H1 (cell line): ENCODE results near the gene TMCC1. TPM values are rescaled to one million over a fixed set of nuclear protein-coding genes. Genes with fewer than 3 reads are reported as not detected.
"Not testable (repeated sequence)": the region's sequence is repeated elsewhere in the genome, so short reads cannot be mapped to it uniquely, and the experiment has no call there.

Experiments
- CTCF ChIA-PET: fragments of 300-600 bp; sonication (Branson Sonifier 250); formaldehyde crosslinking; loops from one replicate; lab custom pipeline; 2021; ENCODE audit not compliant: partially characterized antibody; lab: Charles Lee
- POLR2A ChIA-PET: fragments of 300-600 bp; sonication (Branson Sonifier 250); formaldehyde crosslinking; loops from one replicate; lab custom pipeline; 2021; ENCODE audit warnings: inconsistent platforms; ENCODE audit not compliant: partially characterized antibody; lab: Charles Lee
- DNase-seq, 2 experiments: peaks; one replicate each; pipeline versions ENCODE4 v3.0.0 to v3.0.0-alpha.2; 2010 to 2022; ENCODE audit warnings: low spot score in 2 of 2, low read depth in 1 of 2, mixed read lengths in 1 of 2
- FAIRE-seq: peaks from 2 replicates; lab custom pipeline; 2011; peaks lifted over from hg19 to GRCh38; lab: Jason Lieb, UNC
- H2AFZ ChIP-seq: 2 replicates; pipeline ENCODE4 v1.8.1; 2012; ENCODE audit warnings: low read length, inconsistent platforms
- H2AK5ac ChIP-seq: 2 replicates; pipeline ENCODE4 v1.6.1; 2013; ENCODE audit warnings: low read depth, low read length
- H2BK120ac ChIP-seq: replicated peaks from 2 replicates; pipeline ENCODE3; 2013; ENCODE audit warnings: low read depth, low read length, inconsistent platforms
- H2BK12ac ChIP-seq: 2 replicates; pipeline ENCODE4 v1.6.1; 2013; ENCODE audit warnings: low read depth, low read length
- H2BK15ac ChIP-seq: 2 replicates; pipeline ENCODE4 v1.6.1; 2013; ENCODE audit warnings: low read length
- H2BK20ac ChIP-seq: 2 replicates; pipeline ENCODE4 v1.6.1; 2013; ENCODE audit warnings: low read length
- H2BK5ac ChIP-seq: 2 replicates; pipeline ENCODE4 v1.6.1; 2013; ENCODE audit warnings: low read depth, low read length
- H3K14ac ChIP-seq: 2 replicates; pipeline ENCODE4 v1.6.1; 2013; ENCODE audit warnings: inconsistent platforms; ENCODE audit not compliant: insufficient read length
- H3K18ac ChIP-seq: 2 replicates; pipeline ENCODE4 v1.6.1; 2013; ENCODE audit warnings: low read length; ENCODE audit errors: extremely low read depth
- H3K23ac ChIP-seq: 2 replicates; pipeline ENCODE4 v1.6.1; 2013; ENCODE audit warnings: inconsistent platforms; ENCODE audit not compliant: insufficient read length
- H3K23me2 ChIP-seq: 2 replicates; pipeline ENCODE4 v1.6.1; 2013; ENCODE audit warnings: low read depth, low read length
- H3K27ac ChIP-seq: 2 replicates; pipeline ENCODE4 v1.6.1; 2011; ENCODE audit warnings: low read depth, low read length, inconsistent platforms
- H3K27me3 ChIP-seq, 4 experiments: replicated peaks in 1 of 4; 1 replicate in 1 of 4; 2 replicates in 3 of 4; pipeline versions ENCODE4 v1.6.1 to v1.8.1; 2011 to 2013; ENCODE audit warnings: low read length in 3 of 4, mild to moderate bottlenecking in 3 of 4, inconsistent platforms in 2 of 4, mixed read lengths in 2 of 4, moderate library complexity in 1 of 4; ENCODE audit not compliant: control insufficient read depth in 3 of 4, insufficient read depth in 3 of 4; ENCODE audit errors: extremely low read depth in 1 of 4
- H3K36me3 ChIP-seq, 4 experiments: 2 replicates each; pipeline versions ENCODE4 v1.6.1 to v1.8.1; 2011 to 2013; ENCODE audit warnings: mild to moderate bottlenecking in 4 of 4, low read length in 3 of 4, moderate library complexity in 2 of 4, control low read depth in 1 of 4, inconsistent platforms in 1 of 4; ENCODE audit not compliant: insufficient read depth in 4 of 4, control insufficient read depth in 2 of 4
- H3K4ac ChIP-seq: replicated peaks from 2 replicates; pipeline ENCODE3; 2013; ENCODE audit warnings: low read length, low read depth, mixed read lengths, inconsistent platforms; ENCODE audit not compliant: insufficient read length
- H3K4me1 ChIP-seq, 4 experiments: replicated peaks in 1 of 4; 1 replicate in 1 of 4; 2 replicates in 3 of 4; pipeline versions ENCODE4 v1.6.1 to v1.8.1; 2011 to 2013; ENCODE audit warnings: low read length in 3 of 4, inconsistent platforms in 2 of 4, mixed read lengths in 1 of 4; ENCODE audit not compliant: insufficient read depth in 4 of 4, control insufficient read depth in 3 of 4
- H3K4me2 ChIP-seq, 2 experiments: 2 replicates each; pipeline versions ENCODE4 v1.6.1 to v1.8.1; 2011 to 2013; ENCODE audit warnings: low read depth in 2 of 2, low read length in 2 of 2, control low read depth in 1 of 2, inconsistent platforms in 1 of 2, mild to moderate bottlenecking in 1 of 2; ENCODE audit not compliant: insufficient read depth in 1 of 2
- H3K4me3 ChIP-seq, 4 experiments: fragments of 200-600, 300-600 bp in 1 of 4; sonication (generic), shearing (Covaris generic), sonication (Bioruptor Twin) in 1 of 4; 2 replicates each; pipeline versions ENCODE4 v1.5.1 to v1.8.1; 2011 to 2016; ENCODE audit warnings: low read length in 4 of 4, low read depth in 3 of 4, control low read depth in 2 of 4, inconsistent platforms in 2 of 4, mild to moderate bottlenecking in 2 of 4, mixed read lengths in 1 of 4, moderate library complexity in 1 of 4; ENCODE audit not compliant: insufficient read depth in 2 of 4; ENCODE audit errors: extremely low read depth in 1 of 4
- H3K56ac ChIP-seq: replicated peaks from 2 replicates; pipeline ENCODE3; 2013; ENCODE audit warnings: low read depth, mild to moderate bottlenecking, mixed read lengths, low read length, inconsistent platforms; ENCODE audit not compliant: insufficient read length
- H3K79me1 ChIP-seq: 2 replicates; pipeline ENCODE4 v1.6.1; 2013; ENCODE audit warnings: low read depth, low read length, control low read depth
- H3K79me2 ChIP-seq, 2 experiments: 2 replicates each; pipeline versions ENCODE4 v1.6.1 to v1.8.1; 2012 to 2013; ENCODE audit warnings: low read length in 2 of 2, mild to moderate bottlenecking in 2 of 2, inconsistent platforms in 1 of 2; ENCODE audit not compliant: insufficient read depth in 2 of 2, control insufficient read depth in 1 of 2
- H3K9ac ChIP-seq, 4 experiments: replicated peaks in 1 of 4; 1 replicate in 1 of 4; 2 replicates in 3 of 4; pipeline versions ENCODE4 v1.6.1 to v1.8.1; 2011 to 2013; ENCODE audit warnings: low read depth in 3 of 4, low read length in 3 of 4, control low read depth in 2 of 4, mild to moderate bottlenecking in 2 of 4, moderate library complexity in 2 of 4, inconsistent platforms in 1 of 4; ENCODE audit errors: extremely low read depth in 1 of 4
- H3K9me3 ChIP-seq, 2 experiments: 2 replicates each; pipeline versions ENCODE4 v1.6.1 to v1.8.1; 2012 to 2013; ENCODE audit warnings: mild to moderate bottlenecking in 2 of 2, moderate library complexity in 2 of 2, control low read depth in 1 of 2, inconsistent platforms in 1 of 2, low read depth in 1 of 2, low read length in 1 of 2, mixed read lengths in 1 of 2; ENCODE audit not compliant: insufficient read depth in 2 of 2
- H4K20me1 ChIP-seq, 2 experiments: replicated peaks in 1 of 2; 2 replicates each; pipeline versions ENCODE3 to v1.8.1; 2011 to 2013; ENCODE audit warnings: inconsistent platforms in 2 of 2, low read length in 2 of 2, mild to moderate bottlenecking in 1 of 2; ENCODE audit not compliant: insufficient read depth in 2 of 2, control insufficient read depth in 1 of 2
- H4K5ac ChIP-seq: 2 replicates; pipeline ENCODE4 v1.6.1; 2013; ENCODE audit warnings: low read length, low read depth, mixed read lengths, inconsistent platforms; ENCODE audit not compliant: insufficient read length
- H4K8ac ChIP-seq: 2 replicates; pipeline ENCODE4 v1.8.0; 2013; ENCODE audit warnings: mild to moderate bottlenecking, moderate library complexity, low read length, inconsistent platforms; ENCODE audit not compliant: insufficient read depth; ENCODE audit errors: extremely low read depth
- H4K91ac ChIP-seq: replicated peaks from 2 replicates; pipeline ENCODE3; 2013; ENCODE audit warnings: low read length, mixed read lengths, inconsistent platforms; ENCODE audit not compliant: insufficient read length
- HDAC2 ChIP-seq, 2 experiments: fragments of 300-600 bp in 1 of 2; sonication (generic) in 1 of 2; IDR thresholded peaks; 2 replicates each; pipeline ENCODE4 v1.6.1; 2011 to 2012; ENCODE audit warnings: low read depth in 2 of 2, low read length in 2 of 2, mild to moderate bottlenecking in 2 of 2, moderate library complexity in 2 of 2, borderline replicate concordance in 1 of 2, inconsistent platforms in 1 of 2
- WGBS, 2 experiments: shearing (Covaris generic) in 1 of 2; methylation state at CpG; one replicate each; pipeline versions ENCODE4 v1.1.6 to v1.1.7; 2013 to 2015; ENCODE audit warnings: low lambda C conversion rate in 2 of 2, mixed read lengths in 2 of 2, inconsistent platforms in 1 of 2, low coverage in 1 of 2, missing lambda C conversion rate in 1 of 2; ENCODE audit not compliant: insufficient replicate concordance in 2 of 2, insufficient coverage in 1 of 2, insufficient read length in 1 of 2; ENCODE audit errors: extremely low coverage in 1 of 2, missing lambda C conversion rate in 1 of 2; 5-methylcytosine and 5-hydroxymethylcytosine counted together
- polyA plus RNA-seq, 7 experiments: library from polyadenylated mRNA; depleted of rRNA in 3 of 7; stranded (reverse) in 5 of 7; unstranded in 2 of 7; fragments of >200 nt in 5 of 7; fragments of 200-250 nt in 2 of 7; gene quantifications; 1 replicate in 5 of 7; 2 replicates in 1 of 7; 4 replicates in 1 of 7; pipeline versions ENCODE4 v1.2.1 to v1.2.3, GENCODE V29; 2011 to 2013; ENCODE audit warnings: missing spikeins in 2 of 7, mixed read lengths in 2 of 7
- total RNA-seq: library from RNA; stranded (reverse); fragmentation: NEBNext Ultra II Directional; extraction: Animal tissue kit (Norgen Biotek cat#: 25700); gene quantifications from 2 replicates; pipeline ENCODE4 v1.2.1, GENCODE V29; 2021

The TMCC1 gene
- total and polyA plus RNA-seq, 2 of the 8 experiments (the other 6 are each of a cell fraction or from before 2014, with no cell fraction given) = 10.4 to 27.1 TPM

DNA sequence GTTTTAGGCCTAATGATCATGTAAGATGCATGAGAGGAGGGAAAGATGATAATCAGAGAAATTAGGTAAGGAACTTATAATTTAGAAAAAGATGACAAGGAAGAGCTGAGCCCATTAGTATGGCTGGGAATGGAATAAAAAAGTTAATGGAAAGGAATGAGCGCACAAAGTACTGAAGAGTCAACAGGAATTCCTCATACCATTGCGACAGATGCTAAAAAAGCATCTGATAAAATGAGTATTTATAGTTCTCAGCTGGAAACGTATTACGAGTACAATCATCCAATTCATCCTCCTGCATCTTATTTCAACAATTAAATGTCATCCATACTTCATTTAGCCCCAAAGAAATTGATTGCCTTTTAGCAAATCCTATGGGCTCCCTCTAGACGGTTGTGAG, 58.9 kb downstream of the TMCC1 start (continued):
- TF ChIP-seq HDAC2 (IDR thresholded peaks at IDR 0.05; ENCODE audit: borderline replicate concordance in 1 of 2, low read depth in 2 of 2, low read length in 2 of 2) = no peak

DNA sequence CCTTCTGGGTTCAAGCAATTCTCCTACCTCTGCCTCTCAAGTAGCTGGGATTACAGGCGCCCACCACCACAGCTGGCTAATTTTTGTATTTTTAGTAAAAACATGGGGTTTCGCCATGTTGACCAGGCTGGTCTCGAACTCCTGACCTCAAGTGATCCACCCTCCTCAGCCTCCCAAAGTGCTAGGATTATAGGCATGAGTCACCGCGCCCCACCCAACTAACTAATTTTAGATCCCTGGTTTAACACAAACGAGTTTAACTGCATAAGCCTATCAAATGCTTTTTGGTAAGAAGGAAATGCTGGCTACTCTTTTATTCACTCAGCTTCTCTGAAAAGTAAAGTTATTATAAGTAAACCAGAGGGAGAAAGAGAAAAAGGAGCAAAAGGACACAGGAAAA, 61.6 kb downstream of the TMCC1 start:
- FAIRE-seq, H3K9me3 ChIP-seq, H2BK5ac ChIP-seq, H3K56ac ChIP-seq, H3K4ac ChIP-seq, H2AK5ac ChIP-seq, H2BK15ac ChIP-seq, H2BK120ac ChIP-seq, H3K27ac ChIP-seq, H2BK12ac ChIP-seq, H3K14ac ChIP-seq, POLR2A ChIA-PET, H2BK20ac ChIP-seq, H3K4me1 ChIP-seq, H3K27me3 ChIP-seq, H2AFZ ChIP-seq, H3K23me2 ChIP-seq, H3K4me3 ChIP-seq, H3K9ac ChIP-seq, H4K5ac ChIP-seq, H3K4me2 ChIP-seq, H3K79me1 ChIP-seq, H4K91ac ChIP-seq, H3K23ac ChIP-seq, DNase-seq, H4K8ac ChIP-seq, H3K18ac ChIP-seq, H3K36me3 ChIP-seq, H4K20me1 ChIP-seq: not testable (repeated sequence)
- CTCF ChIA-PET = interaction anchor here (0.7 to 9.8 kb wide), 10 partner anchors 8 to 345 kb away, joined by 3 to 149 read pairs (median 5); no protein-coding TSS in a partner anchor
- 95% methylated on average over 6 of the region's 6 CpGs; no CpG with 5 or more reads in 1 of the 2 experiments for WGBS, 2 experiments
- peaks cover 0 to 14% of the 10 kb centered on the region in 2 experiments; a peak in 1 of 4 replicates for H3K79me2 ChIP-seq
